Measurements from ENCODE around the gene C11orf21.
A peak's percentile ranks its signal among the peaks of the same experiment; 100 is the strongest.

The C11orf21 gene

DNA sequence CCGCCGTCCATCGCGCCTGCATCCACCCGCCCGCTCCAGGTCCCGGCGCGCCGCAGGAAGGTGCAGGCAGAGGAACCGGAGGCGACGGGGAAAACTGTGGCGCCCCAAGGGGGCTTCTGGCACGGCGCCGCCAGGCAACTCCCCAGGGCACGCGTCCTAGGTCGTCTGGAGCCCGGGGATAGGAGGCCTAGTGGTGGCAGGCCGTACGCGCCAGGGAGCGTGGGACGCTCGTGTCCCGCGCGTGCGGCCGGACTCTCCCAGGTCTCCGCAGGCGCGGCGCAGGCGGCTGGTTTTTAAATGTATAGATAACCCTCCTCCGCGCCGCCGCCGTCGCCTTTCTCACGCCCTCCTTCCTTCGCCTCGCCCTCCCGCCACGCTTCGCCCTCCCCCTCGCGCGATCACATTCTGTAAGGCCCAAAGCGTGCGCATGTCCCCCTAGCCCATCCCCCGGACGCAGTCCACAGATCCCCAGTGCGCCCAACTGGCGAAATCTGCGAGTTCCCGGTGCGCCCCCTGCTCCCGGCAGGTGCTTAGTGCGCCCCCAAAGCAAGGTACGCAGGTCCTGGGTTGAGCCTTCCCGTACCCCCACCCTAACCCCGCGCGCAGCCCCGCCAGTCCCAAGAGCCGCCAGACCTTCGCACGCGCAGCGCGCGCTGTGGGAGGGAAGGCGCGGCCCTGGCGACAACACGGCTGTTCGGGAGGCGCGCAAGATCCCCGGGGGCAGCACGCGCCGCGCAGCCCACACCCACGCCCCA lies 31.2 kb downstream of the C11orf21 start, which contains the start of gene ASCL2:
Gene ASCL2 (minus strand): TSS at position 267 of the 755 bp plus-strand sequence. CDS start 256 bp downstream, at position 11.
- DNase-seq = no peak

DNA sequence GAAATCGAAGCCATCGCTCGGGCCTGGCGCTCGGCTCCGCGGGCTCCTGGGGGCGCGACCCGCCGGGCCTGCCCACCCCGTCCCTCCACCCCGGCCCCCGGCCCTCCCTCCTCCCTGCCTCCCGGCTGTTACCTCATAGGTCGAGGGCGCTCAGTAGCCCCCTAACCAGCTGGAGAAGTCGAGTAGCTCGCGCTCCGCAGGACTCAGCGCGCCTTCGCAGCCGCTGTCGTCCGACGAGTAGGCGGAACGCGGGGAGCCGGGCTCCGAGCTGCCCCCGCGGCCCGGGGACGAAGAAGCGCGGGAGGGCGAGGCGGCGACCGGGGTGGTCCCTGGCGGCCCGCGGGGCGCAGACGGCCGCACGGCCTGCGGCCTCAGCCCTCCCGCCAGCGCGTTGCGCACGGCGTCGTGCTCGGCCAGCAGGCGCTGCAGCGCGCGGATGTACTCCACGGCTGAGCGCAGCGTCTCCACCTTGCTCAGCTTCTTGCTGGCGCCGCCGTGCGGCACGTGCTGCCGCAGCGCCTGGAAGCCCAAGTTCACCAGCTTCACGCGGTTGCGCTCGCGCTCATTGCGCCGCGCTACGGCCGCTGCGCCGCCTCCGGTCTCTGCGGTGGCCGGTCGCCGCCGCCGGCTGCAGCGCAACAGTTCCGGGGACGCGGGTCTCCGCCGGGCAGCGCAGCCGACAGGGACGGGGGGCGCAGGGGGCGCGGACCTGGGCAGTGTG lies 32.0 kb downstream of the C11orf21 start:
- DNase-seq = peak; percentile 58

DNA sequence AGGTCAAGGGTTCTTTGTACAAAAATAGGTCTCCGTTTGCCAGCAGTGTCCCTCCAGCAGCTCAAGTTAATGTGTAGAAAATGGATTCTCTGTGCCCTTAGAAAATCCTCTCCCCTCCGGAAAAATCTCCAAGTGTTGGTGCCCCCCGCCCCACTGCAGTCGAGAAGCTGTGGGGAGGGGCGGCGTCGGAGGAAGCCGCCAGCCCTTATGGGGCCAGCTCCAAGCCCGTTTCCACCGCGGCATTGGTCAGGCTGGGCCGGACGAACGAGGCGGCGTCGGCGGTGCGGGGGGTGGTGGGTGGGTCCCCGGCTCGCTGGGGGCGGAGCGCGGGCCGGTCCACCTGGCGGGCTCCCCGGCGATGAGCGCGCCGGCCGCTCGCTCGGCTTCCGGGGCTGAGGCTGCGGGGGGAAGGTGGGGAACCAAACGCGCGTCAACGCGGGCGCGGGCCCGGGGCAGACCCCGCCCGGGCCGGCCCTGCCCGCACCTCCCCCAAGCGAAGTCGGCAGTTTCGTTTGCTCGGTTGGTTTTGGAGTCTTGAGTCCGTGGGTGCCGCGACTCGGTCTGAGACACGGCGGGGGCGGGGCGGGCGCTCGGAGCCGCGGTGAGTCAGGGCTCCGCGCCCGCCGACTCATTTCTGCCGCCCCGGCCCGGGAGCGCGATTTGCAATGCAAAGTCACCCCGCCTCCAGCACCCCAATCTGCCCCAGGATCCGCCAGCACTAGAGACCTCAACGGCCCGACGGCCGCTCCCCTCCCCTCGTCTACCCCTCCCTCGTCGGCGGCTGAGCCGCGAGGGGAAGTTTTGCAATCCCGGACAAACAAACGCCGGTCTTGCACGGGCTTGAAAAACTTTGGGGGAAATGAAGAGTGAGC lies 32.8 kb downstream of the C11orf21 start:
- DNase-seq = peak; percentile 71

DNA sequence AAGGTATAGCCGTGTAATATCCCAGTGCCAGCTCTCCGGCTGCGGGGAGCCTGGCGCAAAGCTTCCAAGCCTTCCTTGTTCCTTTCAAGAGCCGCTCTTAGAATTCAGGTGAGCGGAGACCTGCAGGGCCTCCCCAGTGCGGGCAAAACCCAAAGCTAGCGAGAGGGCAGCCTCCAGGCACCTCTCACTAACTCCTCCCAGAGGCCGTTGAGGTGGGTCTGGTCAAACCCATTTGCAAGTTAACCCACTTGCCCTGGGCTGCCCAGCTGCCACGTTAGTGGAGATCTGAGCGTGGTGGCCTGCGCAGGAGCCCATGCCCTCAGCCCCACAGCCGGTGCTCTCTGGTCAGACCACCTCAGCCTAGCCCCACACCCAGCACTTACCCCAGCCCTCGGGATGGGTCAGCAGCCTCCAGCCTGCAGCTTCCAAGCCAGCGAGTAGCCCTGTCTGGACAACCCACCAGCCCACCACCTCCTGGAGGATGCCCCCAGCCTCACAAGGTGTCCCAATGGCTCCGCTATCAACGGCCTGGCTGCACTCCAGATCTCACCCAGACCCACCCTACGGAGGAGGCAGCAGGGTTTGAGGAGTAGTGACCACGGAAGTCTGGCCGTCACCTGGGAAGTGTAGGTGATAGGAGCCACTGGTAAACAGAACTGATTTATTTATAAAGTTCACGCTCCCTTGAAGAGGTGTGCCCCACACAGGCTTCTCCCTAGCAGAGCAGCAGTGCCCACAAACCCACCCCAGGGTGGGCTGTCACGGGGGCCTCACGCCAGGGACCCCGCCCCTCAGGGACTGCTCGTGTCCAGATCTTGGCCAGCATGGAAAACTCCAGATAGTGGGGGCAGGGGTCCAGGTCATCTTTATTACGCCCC lies 33.6 kb downstream of the C11orf21 start:
- DNase-seq = no peak

DNA sequence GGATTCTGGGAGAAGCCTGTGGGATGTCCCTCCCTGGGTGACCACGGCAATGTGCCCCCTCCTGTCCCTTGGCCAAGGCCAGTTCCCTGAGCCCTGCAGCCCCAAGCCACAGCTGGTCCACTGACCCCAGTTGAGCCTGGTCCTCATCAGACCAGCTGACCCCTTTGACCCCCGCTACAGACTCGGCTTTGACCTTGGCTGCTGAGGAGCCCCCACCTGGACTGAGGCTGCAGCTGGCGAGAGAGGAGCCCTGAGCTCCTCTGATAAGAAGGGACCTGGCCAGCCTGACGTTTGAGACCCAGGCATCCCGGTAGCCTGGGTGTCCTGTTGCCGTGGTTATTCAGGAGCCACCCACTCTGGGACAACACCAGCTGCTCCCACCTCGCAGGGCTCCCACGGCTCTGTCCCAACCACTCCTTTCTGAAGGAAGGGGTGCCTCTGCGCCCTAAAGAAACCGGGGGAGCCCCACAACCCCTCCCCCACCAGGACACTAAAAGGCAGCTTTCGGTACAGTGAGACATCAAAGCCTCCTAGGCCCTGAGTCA lies 34.3 kb downstream of the C11orf21 start:
- DNase-seq = no peak

DNA sequence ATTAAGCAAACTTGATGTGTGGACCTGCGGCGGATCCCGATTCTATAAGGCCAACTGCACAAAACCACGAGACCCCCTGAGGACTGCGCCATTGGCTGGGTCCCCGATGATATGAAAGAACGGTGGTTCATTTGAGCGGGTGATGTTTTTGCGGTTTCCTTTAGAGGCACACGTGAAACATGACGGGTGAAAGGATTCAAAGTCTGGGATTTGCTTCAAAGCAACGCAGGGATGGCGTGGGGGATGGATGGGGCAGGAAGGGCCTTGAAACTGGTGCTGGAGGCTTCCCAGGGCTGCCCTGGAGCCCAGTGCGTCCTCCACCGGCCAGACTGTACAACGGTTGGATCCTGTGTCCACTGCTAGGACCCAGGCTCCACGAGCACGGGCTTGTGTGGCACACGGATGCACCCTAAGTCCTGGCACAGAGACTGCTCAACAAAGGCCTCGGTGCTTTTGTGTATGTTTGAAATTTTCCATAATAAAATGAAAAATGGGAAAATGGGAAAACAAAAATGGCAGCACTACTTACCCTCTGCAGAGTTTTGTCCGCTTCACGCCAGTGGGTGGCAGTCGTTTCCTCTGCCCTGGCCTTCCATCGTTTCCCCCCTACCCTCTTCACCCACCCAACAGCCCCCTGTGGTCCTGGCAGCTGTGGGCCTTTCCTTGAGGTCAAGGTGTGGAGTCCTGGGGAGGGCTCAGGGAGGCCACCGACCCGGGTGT lies 35.0 kb downstream of the C11orf21 start:
- no peak for DNase-seq

DNA sequence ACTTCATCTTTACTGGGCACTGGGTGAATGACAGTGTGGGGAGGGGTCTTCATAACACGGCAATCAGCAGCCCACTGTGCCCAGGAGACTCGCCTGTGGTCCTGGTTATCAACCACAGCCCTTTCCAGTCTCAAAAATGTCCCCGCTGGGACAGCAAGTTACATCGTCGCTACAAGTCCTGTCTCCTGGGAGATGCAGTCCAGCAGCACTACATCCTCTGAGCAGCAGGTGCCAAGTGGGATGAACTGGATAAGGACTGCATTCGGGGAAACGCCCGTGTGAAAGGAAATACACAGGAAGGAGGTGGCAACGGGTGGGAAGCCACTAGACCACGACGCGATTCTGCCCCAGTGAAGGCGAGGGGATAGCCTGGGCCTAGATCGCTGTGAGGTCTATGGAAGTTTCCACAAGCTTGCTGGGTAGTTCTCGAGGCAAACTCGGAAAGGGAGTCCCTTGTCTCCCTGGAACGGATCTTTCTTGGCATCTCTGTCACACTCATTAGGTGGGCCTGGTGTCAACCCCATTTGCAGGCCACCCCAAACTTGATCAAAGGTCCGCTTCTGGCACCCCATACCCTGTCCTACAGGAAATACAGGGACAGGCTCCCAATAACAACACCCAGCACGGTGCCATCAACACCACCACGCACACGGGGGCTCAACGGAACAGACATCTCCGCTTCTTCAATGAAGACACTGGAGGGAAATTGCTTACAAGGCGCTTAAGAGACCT lies 35.7 kb downstream of the C11orf21 start:
- DNase-seq = no peak

DNA sequence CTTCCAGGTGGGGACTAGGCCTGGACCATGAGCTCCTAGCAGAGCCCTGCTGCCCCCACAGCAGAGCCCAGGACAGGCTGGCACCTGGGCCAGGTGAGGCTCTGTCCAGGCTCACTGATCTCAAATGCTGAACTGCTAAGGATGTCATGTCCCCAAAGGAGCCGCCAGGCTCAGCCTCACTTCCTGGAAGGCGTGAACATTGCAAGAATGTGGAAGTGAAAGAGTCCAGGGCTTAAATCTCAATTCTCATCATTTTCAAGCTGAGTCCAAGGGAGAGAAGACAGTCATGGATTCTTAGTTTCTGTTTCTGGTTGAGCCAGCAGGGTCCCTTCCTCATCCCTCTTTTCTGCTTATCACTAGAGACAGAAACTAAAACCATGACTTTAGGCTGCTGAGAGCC lies 36.3 kb downstream of the C11orf21 start:
- peak; percentile 63 for DNase-seq

DNA sequence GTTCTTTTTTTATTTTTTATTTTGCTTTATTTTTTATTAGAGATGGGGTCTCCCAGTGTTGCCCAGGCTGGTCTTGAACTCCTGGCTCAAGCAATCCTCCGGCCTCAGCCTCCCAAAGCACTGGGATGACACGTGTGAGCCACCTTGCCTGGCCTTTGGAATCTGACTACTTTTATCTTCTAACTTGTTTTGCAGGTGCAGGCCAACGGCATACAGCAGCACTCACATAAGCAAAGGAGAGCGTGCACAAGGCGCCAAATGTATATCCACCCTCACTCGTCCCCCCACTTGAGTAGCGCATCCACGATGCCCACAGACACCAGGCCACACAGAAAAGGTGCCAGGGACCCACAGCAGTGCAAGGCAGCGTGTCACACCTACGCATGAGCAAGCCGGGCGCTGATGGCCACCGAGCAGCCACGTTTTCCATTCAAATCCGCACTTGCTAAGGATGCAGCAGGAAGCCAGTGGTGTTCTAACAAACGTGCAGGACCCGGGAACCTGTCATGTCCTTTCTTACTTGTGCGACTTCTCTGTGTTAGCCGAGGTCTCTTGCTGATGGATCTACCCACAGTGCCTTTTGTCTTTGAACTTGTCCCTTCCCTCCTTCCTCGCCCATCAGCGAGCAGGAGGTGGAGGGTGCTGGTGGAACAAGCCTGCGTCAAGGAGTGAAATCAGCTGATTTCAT lies 37.2 kb downstream of the C11orf21 start:
- no peak for DNase-seq

DNA sequence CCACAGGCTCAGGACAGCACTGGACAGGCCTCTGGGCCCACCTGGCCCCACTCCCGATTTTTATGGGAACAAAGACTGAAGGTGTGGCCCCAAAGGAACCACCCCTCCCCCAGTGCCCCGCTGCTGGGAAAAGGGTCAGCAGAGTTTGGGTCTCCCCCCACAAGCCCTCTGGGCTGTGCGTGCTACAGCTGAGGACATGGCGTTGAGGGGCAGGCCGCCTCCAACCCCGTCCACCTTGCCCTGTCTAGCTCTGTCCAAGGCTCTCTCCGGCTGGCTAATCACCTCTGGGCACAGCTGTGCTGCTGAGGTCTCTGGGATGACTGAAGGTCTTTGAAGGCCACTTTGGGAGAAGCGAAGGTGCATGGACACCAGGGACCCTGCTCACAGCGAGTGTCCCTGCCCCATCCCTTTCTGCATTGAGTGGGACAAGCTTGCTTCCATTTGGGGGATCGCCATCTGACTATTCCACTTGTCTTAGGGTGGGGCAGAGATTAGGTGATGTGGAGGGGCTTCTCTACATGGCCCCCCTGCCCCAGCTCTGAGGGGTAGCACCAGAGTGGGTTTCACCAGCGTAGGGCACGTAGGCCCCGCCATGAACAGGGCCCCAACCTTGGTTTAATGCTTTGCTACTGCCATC lies 37.9 kb downstream of the C11orf21 start:
- no peak for DNase-seq

DNA sequence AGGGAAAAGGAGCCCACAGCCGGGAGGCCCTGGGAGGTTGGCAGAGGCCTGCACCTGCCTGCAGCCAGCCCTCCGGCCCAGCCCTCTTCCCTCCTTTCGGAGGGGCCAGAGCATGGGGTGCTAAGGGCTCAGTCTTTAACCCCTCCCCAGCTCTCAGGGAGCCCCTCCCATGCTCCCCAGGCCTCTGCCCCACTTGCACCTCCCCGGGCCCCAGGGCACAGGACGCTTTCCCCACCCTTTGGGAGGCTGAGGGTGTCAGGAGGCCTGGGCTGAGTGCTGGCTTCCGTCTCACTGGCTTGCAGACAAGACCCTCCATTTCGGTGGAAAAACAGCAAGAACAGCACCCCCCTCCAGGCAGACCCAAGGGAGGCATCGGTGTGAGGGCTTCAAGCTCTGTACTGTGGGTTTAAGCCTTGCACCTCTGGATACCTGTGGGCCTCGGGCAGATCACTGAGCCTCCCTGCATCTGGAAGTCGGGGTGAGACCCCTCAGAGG lies 38.6 kb downstream of the C11orf21 start:
- DNase-seq = no peak

DNA sequence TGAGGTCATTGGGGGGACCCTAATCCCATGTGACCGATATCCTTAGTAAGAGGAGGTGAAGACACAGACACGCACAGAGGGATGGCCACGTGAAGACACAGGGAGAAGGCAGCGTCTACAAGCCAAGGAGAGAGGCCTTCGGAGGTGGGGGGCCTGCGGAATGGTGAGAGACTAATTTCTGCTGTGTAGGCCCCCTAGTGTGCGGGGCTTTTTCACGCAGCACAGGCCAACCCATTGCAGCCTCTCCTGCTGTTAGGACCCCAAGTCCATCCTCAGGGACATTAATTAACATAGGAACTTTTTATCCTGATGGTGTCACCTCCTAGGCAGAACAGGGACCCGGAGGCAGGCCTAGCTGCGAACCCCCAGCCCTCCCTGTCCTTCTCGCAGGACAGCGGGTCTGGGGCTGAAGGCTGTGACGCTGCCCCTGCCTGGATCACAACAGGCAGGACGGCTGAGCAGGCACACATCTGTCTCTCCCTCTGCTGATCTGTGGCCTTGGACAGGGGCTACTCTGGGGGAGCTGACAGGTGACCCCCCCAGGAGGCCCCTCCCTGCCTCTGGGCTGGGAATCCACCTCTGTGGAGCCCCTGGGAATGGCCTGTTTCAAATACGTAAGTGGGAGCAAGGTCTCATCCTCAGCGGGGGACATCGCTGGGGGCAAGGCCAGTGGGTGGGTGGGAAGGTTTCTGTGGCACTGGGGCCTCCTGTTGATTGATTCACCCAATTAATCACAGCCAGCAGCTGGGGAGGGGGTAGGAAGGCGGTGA lies 39.2 kb downstream of the C11orf21 start:
- no peak for DNase-seq

DNA sequence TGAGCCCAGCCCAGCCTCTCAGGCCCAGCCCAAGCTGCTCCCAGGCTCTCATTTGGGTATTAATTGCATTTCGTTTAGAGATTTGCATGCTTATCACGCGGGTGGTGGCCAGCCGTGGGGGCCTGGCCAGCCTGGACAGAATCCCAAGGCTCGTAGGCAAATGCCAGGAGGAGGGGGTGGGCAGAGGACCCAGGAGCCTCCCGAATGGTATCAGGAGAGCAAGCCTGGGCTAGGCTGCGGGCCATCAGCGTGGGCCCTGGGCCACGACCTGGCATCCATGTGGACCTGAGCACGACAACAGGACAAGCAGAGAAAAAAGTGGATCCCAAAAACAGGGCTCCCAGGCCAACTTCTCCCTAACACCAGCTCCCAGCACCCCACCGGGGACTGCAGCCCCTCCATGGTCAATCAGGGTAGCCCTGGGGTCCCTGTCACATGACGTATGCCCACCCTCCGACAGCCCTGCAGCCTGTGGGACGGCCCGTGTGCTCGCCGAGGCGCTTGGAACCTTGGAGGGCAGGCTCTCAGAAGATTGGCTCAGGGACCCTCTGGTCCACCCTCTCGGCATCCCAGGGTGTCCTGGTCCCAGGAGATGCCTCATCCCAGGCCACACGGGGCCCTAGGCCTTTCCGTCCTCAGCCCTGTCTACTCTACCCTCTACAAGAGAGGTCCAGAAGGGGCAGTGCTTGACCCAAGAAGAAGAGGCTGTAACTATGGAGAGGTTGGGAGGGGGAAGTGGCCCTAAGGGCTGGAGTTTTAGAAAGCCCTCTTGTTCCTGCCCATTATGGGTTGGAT lies 40.1 kb downstream of the C11orf21 start:
- DNase-seq = no peak

DNA sequence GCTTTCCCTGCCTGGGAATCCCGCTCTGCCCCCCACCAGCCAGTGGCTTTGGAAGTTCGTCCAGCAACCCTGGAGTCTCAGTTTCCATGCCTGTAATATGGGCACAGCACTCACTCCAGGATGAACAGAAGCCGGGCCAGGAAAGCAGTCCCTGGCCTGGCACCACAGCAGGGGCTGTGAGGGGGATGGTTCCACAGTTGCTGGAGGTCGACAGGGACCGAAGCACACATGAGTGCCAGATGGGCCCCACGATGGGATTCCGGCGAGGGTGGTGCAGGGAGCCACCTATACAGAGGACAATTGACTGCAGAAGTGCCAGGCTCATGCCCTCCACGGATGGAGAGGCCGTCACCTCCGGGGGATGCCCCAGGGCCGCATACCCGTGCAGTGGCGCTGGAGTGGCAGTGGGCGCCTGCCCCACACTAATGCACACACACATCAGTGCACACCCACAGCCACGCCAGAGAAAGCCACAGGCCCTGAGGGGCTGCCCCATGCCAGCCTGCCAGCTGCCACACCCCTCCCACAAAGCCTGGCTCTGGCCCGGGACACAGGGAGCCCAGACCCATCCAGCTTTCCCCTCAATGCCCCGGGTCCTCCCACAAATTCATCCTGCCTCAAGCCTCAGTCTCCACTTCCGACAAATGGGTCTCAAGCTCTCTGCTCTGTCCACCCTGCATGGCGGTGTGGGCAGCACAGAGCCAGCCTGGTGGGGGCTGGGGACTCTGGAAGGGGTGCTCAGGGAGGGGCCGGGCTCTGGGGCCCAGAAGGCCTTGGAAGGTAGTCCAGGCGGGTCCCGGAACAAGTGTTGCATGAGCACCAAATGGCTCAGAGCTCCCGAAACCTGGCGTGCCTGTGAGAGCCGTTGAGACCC lies 41.0 kb downstream of the C11orf21 start:
- DNase-seq = no peak

DNA sequence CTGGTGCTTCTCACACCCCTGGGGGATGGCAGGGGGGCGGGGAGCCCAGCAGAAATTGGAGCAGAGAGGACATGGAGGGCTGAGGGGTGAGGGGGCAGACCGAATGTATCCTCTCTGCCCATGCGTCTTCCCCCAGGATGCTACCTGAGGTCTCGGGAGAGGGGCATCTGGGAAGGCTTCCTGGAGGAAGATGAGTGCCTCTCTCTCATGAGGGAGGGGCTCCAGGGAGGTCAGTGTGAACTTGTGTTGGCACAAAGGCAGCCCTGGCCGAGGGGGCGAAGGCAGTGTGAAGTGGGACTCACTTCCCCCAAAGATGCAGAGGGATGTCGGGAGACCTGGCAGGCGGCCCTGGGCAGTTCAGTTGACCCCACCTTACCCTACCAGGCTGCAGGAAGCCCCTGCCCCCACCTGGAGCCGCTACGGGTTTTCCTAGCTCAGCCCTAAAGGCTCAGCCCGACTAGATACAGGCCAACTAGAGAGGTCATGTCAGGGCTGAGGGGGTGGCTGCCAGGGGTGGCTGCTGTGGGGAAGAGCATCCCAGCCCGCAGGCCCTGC lies 41.7 kb downstream of the C11orf21 start:
- no peak for DNase-seq

DNA sequence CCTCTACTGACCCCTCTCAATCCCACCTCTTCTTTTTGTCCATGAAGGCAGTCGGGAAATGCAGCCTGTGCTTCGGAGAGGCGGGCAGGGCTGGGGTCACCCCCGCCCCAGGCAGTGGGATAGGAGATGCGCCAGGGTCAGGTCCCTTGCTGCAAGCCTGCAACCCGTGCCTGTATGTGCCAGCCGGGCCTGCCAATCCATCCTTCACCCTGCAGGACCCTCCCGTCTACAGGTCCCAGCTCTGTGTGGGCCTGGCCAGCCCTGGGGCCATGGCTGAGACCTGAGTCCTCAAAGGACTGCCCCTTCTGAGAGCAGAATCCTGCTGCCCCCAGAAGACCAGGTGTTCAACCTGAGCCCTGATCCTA lies 42.3 kb downstream of the C11orf21 start:
- no peak for DNase-seq
